Measurements from ENCODE around the gene PRKCH. TPM values are rescaled to one million over a fixed set of nuclear protein-coding genes. Genes with fewer than 3 reads are reported as not detected.

Gene PRKCH
- total RNA-seq, 1 experiment from 2014 or later = 10.3 TPM

DNA sequence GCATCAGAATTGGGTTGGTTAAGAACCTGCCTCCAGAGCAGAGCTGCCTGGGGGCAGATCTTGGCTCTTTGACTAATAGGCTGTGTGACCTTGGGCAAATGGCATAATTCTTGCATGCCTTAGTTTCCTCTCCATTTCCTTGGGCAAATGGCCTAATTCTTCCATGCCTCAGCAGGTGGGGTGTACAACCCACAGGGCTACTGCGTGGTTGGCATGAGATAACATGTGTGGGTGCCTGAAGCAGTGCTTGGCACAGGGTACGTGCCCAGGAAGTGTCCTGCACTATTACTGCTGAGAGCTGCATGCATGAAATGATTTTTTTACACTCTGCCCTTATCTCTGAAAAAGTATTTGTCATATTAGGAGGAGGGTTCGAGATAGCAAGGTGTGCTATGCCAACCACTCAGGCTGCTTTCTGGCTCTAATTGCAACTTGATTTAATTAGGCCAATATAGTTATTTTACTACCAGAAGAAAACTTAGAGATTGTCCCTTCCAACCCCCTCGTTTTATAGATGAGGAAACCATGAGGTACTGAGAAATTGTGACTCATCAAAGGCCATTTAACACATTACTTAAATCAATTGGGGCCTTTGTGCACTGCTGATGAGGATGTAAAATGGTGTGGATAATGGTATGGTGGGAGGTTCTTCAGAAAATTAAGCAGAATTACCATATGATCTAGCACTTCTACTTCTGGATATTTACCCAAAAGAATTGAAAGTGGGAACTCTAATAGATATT is 212.3 kb downstream of the PRKCH start:
- TF ChIP-seq CBFB (CRISPR knock-in tag; IDR thresholded peaks at IDR 0.05; ENCODE audit: low read depth) (no peak), FOXJ3 (CRISPR knock-in tag; IDR thresholded peaks at IDR 0.05; ENCODE audit: borderline replicate concordance) (no peak)
- TF ChIP-seq, protein P1, sequence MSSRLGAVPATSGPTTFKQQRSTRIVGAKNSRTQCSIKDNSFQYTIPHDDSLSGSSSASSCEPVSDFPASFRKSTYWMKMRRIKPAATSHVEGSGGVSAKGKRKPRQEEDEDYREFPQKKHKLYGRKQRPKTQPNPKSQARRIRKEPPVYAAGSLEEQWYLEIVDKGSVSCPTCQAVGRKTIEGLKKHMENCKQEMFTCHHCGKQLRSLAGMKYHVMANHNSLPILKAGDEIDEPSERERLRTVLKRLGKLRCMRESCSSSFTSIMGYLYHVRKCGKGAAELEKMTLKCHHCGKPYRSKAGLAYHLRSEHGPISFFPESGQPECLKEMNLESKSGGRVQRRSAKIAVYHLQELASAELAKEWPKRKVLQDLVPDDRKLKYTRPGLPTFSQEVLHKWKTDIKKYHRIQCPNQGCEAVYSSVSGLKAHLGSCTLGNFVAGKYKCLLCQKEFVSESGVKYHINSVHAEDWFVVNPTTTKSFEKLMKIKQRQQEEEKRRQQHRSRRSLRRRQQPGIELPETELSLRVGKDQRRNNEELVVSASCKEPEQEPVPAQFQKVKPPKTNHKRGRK (CRISPR knock-in tag; IDR thresholded peaks at IDR 0.05; ENCODE audit: borderline replicate concordance) = no peak
- TF ChIP-seq, protein P2, sequence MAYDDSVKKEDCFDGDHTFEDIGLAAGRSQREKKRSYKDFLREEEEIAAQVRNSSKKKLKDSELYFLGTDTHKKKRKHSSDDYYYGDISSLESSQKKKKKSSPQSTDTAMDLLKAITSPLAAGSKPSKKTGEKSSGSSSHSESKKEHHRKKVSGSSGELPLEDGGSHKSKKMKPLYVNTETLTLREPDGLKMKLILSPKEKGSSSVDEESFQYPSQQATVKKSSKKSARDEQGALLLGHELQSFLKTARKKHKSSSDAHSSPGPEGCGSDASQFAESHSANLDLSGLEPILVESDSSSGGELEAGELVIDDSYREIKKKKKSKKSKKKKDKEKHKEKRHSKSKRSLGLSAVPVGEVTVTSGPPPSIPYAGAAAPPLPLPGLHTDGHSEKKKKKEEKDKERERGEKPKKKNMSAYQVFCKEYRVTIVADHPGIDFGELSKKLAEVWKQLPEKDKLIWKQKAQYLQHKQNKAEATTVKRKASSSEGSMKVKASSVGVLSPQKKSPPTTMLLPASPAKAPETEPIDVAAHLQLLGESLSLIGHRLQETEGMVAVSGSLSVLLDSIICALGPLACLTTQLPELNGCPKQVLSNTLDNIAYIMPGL (CRISPR knock-in tag; IDR thresholded peaks at IDR 0.05) = no peak
- no peak overlapping the region for H3K4me3 Mint-ChIP-seq
- H3K27me3 Mint-ChIP-seq (ENCODE audit: low read depth) = no peaks in the 10 kb centered on the region; the same call in 1 of the 2 replicates
- no peak for DNase-seq (ENCODE audit: low spot score)
- H3K9me3 Mint-ChIP-seq = no peaks in the 10 kb centered on the region
- ChIA-PET CTCF (no interaction called here), POLR2A (no interaction called here)
- ATAC-seq = no peak
- no peak overlapping the region for H3K27ac Mint-ChIP-seq
- H3K36me3 Mint-ChIP-seq = no peaks in the 10 kb centered on the region
- peaks cover 34% of the 10 kb centered on the region for H3K4me1 Mint-ChIP-seq

DNA sequence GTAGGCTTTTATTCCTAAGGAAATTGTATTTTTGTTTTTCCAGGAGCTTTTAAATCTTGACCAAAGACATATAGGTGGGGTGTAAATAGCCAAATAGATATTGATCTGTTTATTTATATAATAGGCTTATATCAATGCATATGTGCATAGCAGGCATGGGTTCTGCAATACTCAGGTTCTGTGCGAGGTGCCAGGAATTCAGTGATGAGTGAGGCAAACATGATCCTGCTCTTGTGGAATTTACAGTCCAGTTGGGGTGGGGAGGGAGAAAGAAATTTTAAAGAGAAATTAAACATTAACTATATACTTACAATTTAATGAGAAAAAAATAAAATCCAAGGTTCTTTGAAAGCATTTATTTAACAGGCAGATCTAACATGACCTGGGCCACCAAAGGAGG is 213.7 kb downstream of the PRKCH start:
- CTCF ChIA-PET = no interaction called here
- no peak for TF ChIP-seq NR1H2 (CRISPR knock-in tag; IDR thresholded peaks at IDR 0.05)
- TF ChIP-seq, protein P3, sequence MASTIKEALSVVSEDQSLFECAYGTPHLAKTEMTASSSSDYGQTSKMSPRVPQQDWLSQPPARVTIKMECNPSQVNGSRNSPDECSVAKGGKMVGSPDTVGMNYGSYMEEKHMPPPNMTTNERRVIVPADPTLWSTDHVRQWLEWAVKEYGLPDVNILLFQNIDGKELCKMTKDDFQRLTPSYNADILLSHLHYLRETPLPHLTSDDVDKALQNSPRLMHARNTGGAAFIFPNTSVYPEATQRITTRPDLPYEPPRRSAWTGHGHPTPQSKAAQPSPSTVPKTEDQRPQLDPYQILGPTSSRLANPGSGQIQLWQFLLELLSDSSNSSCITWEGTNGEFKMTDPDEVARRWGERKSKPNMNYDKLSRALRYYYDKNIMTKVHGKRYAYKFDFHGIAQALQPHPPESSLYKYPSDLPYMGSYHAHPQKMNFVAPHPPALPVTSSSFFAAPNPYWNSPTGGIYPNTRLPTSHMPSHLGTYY (CRISPR knock-in tag; IDR thresholded peaks at IDR 0.05) = no peak
- TF ChIP-seq ATF1 (CRISPR knock-in tag; IDR thresholded peaks at IDR 0.05) = no peak
- TF ChIP-seq, protein P4, sequence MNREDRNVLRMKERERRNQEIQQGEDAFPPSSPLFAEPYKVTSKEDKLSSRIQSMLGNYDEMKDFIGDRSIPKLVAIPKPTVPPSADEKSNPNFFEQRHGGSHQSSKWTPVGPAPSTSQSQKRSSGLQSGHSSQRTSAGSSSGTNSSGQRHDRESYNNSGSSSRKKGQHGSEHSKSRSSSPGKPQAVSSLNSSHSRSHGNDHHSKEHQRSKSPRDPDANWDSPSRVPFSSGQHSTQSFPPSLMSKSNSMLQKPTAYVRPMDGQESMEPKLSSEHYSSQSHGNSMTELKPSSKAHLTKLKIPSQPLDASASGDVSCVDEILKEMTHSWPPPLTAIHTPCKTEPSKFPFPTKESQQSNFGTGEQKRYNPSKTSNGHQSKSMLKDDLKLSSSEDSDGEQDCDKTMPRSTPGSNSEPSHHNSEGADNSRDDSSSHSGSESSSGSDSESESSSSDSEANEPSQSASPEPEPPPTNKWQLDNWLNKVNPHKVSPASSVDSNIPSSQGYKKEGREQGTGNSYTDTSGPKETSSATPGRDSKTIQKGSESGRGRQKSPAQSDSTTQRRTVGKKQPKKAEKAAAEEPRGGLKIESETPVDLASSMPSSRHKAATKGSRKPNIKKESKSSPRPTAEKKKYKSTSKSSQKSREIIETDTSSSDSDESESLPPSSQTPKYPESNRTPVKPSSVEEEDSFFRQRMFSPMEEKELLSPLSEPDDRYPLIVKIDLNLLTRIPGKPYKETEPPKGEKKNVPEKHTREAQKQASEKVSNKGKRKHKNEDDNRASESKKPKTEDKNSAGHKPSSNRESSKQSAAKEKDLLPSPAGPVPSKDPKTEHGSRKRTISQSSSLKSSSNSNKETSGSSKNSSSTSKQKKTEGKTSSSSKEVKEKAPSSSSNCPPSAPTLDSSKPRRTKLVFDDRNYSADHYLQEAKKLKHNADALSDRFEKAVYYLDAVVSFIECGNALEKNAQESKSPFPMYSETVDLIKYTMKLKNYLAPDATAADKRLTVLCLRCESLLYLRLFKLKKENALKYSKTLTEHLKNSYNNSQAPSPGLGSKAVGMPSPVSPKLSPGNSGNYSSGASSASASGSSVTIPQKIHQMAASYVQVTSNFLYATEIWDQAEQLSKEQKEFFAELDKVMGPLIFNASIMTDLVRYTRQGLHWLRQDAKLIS (CRISPR knock-in tag; IDR thresholded peaks at IDR 0.05; ENCODE audit: borderline replicate concordance) = no peak
- TF ChIP-seq ETV6 (CRISPR knock-in tag; IDR thresholded peaks at IDR 0.05) = no peak
- no peak for TF ChIP-seq SMAD3 (CRISPR knock-in tag; IDR thresholded peaks at IDR 0.05; ENCODE audit: borderline replicate concordance)
- TF ChIP-seq, protein P5, sequence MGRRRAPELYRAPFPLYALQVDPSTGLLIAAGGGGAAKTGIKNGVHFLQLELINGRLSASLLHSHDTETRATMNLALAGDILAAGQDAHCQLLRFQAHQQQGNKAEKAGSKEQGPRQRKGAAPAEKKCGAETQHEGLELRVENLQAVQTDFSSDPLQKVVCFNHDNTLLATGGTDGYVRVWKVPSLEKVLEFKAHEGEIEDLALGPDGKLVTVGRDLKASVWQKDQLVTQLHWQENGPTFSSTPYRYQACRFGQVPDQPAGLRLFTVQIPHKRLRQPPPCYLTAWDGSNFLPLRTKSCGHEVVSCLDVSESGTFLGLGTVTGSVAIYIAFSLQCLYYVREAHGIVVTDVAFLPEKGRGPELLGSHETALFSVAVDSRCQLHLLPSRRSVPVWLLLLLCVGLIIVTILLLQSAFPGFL (CRISPR knock-in tag; IDR thresholded peaks at IDR 0.05; ENCODE audit: borderline replicate concordance) = no peak
- TF ChIP-seq CREB1 (CRISPR knock-in tag; IDR thresholded peaks at IDR 0.05) = no peak
- TF ChIP-seq SP1 (CRISPR knock-in tag; conservative IDR thresholded peaks at IDR 0.05) = no peak
- TF ChIP-seq SOX15 (CRISPR knock-in tag; IDR thresholded peaks at IDR 0.05) = no peak
- POLR2A ChIA-PET = no interaction called here
- ATAC-seq (no peak), DNase-seq (ENCODE audit: low spot score) (no peak)
- Mint-ChIP-seq H3K4me3 (no peak overlapping the region), H3K9me3 (no peaks in the 10 kb centered on the region), H3K27me3 (ENCODE audit: low read depth) (no peaks in the 10 kb centered on the region; the same call in 1 of the 2 replicates), H3K4me1 (peaks cover 36% of the 10 kb centered on the region), H3K36me3 (no peaks in the 10 kb centered on the region), H3K27ac (no peak overlapping the region)

Data from WTC11 (cell line).